Pons (tissue), 1 donor: ENCODE measurements around the gene ACOXL.
"Not testable (repeated sequence)": the region's sequence is repeated elsewhere in the genome, so short reads cannot be mapped to it uniquely, and the experiment has no call there.

Source experiments
- DNase-seq: peaks from one replicate; pipeline ENCODE4 v3.0.0-alpha.2; 2016; ENCODE audit warnings: low spot score

ACOXL gene

DNA sequence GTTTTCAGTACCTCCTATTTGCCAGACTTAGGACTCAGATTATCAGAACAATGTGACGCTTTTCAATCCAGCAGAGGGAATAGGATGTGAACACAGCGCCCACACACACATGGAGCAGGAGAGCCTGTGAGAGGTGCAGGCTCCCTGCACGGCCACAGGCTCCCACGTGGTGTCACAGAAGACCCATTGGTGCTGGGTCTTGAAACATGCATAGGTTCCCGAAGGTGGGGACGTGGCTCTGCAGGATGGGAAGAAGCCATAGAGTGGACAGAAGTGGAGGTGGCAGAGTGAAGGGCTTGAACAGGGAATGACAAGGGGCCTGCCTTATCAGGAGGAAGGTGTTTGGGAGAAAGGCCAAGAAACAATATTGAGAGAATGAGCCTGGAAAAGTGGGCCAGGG, 309.9 kb downstream of the ACOXL start:
- no peak for DNase-seq

- DNase-seq, result no peak
These were observed 310.7 kb downstream of the ACOXL start for GRCh38 chr2:111042772-111043771.

- DNase-seq, result no peak
These were observed 311.7 kb downstream of the ACOXL start for GRCh38 chr2:111044066-111044465.

- DNase-seq, result not testable (repeated sequence)
These were observed 312.9 kb downstream of the ACOXL start for GRCh38 chr2:111045236-111045635.

GRCh38 chr2:111045771-111046444, 313.5 kb downstream of the ACOXL start:
- no peak for DNase-seq

DNA sequence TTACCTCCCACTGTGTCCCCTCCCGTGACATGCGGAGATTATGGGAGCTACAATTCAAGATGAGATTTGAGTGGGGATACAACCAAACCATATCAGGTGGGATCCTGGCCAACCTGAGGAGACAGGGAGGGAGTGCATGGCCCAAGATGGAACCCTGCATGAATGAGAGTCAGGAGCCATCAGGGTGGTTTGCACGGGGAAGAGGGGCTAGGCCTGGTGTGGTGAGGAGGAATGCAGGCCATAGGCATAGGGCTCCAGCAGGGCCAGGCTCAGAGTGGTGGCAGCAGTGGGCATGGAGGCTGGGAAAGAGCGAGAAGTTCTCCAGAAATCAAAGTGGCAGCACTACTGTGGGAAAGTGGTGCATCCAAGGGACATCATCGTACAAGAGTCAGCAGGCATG, 314.3 kb downstream of the ACOXL start:
- no peak for DNase-seq

DNA sequence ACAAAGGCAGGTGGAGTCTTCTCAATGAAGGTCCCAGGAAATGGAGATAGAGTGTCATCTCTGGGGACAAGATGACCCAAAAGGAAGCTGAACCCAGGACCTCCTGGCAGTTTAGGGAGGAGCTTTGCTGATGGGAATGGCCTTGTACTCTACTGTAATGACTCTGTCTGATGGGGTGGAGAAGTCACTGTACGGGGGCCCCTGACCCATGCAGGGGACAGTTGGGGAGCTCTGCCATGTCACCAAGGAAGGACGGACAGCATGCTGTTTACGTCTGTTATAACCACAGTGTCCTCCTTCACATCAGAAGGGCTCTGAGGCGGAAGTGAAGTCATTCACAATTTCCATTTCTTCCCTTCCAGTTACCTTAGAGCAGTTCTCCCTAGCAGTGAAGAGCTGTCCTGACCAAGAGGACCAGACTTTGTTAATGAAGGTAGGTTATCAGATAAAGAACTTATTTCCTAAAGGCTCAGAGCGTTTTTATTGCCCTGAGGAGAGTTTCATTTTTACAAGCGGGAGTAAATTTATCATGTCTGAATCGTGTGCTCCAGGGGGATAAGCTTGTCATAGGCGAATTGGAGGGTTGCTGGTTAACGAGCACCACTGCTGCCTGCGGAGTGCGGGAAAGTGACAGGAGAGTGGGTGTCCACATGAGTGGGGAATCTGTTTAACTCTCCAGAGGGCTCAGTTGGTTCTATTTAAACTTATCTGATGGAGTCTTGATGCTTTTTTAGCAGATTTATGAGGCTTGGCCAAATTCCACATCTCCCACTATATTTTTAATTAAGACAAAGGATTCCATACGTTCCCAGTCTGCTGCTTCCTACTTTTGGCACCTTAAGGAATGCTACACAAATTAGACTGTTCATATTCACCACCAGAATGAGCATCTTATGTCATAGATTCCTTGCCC, 316.7 kb downstream of the ACOXL start:
- no peak for DNase-seq

DNA sequence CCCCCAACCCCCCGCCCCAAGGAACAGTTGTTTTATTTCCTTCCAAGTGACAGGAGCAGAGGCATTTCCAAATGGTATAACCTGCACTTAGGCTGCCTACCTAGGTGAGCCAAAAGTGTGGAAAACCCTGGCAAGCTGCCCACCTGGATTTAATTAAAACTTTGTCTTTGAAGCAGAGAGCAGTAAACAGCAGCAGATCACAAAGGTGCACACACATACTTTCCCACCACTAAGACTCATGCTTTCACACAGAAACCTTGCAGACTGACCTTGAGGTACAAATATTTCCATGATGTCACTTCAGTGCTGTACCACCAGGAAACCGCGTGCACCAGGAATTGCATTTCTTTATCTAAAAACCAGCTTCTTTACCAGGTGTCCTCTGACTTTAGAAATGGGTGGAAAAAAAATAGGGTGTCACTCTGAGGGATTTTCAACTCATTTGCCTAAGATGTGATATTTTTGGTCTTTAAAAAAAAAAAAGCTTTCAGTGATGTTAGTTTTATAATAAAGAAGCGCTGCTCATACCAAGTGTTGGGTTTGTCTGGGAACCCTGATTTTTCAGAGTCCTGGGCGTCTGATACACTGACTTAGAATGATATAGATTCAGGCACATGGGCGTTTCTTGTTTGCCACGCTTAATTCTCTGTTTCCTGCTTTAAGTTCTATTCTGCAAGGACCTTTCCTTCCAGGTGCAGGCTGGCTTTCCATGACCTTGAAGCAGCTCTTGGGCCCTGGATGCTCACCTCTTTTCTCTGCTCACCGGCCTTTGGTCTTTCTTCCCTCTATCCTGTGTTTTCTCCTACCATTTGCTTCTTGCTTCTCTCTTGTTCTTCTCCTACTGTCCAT, 317.6 kb downstream of the ACOXL start:
- DNase-seq, result no peak

DNA sequence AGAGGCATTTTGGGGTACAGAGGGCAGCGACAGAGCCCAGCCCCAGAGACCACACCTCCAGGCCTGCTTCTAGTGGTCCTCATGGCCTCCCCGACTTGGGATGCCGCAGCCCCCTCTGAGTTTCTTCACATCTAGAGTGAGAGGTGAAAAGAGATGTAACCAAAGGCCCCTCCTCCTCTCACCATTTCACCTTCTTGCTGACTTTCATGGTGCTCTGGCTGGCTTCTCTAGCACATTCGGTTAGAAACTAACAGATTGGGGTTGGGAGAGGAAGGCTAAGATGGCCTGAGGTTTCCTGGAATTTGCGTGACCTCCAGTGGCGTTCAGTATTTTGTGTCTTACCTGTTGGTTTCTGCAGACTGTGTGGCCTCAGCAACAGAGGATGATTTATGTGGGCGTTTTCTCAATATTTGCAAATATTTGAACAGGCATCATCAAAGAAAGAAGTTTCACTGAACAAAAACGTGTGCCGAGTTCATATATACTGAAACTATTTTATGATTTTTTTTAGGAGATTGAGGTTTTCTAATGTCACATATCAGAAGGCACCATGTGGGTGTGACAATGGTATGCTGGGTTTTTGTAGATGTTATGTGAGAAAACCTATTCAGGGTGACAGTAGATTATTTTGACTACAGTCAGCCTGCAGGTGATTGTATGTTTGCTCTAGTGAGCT, 318.5 kb downstream of the ACOXL start:
- DNase-seq, result no peak

GRCh38 chr2:111052621-111053020, 320.2 kb downstream of the ACOXL start:
- no peak for DNase-seq

DNA sequence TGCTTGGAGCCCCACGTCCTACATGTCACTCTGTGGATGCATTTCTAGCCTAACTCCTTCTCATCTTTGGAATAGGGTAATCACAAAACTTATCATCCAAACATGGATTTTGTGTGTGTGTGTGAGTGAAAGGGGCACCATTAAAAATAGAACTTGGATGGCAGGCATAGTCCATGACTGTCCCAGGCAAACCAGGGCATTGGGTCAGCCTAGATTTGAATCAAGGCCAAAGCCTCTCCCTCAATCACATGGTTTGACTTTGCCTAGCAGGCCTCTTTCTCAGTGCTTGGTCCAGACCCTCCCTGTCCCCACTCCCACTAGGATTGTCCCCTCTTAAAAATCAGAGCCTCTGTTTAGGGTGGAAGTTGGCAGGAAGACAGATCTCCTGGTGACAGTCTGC, 320.9 kb downstream of the ACOXL start:
- DNase-seq, result no peak

DNA sequence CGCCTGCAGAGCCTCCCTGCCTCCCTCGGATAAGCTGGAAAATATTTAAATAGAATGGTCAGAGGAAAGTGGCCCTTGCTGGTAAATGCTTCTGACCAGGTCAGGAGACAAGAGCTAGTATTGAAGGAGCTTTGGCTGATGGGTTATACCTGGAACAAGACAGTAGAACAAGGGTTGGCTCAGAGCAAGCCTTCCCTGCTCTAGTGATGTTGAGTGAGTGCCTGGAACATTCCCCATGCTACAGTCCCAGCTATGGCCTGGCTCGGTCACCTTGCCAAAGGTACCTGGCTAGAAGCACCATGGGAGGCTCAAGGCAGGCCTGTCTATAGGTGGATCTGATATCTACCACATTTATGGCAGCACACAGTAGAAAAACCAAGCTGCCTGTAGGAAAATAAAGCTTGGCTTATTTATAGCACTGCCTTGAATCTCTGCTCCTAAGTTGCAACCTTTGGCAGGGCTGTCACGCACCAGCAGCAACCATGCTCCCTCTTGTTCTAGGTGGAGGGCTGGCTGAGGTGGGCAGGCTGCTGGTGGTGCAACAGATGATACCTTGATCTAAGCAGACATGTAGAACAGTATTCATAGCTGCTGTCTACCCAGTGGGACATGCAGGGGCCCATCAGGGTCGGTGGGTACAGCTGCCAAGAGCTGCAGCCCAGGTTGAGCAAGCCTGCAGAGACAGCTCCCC, 321.6 kb downstream of the ACOXL start:
- no peak for DNase-seq

GRCh38 chr2:111054791-111055691, 322.7 kb downstream of the ACOXL start:
- DNase-seq, result no peak

GRCh38 chr2:111055735-111056134, 323.4 kb downstream of the ACOXL start:
- no peak for DNase-seq

GRCh38 chr2:111057045-111057444, 324.7 kb downstream of the ACOXL start:
- DNase-seq, result no peak

DNA sequence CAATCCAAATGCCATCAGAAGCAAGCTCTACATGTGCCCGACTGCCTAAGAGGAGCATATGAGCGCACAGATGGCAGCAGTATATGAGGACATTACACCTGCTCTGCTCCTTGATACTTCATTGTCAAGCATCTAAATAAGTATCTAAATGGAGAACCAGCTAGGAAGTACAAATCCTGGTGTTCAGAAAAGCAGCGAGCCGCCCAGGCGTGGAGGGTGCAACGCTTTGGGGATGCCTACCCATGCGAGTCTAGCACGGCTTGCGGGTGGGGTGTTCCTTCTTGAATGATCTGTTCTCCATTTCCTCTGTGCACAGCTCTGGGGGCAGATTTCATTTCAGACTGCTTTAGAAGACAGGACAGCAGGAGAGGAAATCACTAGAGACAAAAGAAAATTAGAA, 325.3 kb downstream of the ACOXL start:
- no peak for DNase-seq

- no peak for DNase-seq
These were observed 325.9 kb downstream of the ACOXL start for GRCh38 chr2:111058264-111058663.

DNA sequence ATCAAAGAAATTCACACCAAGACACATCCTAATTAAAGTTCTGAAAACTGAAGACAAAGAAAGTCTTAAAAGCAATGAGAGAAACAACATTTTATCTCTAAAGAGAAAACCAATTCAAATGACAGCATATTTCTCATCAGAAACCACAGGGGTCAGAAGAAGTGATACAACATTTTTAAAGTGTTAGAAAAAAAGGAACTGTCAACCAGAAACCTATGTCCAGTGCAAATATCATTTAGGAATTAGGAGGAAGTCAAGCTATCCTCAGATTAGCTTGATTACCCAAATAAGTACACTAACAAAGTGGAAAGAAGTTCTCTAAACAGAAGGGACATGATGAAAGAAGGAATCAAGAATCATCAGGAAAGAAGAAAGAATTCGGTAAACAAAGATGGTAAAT, 328.8 kb downstream of the ACOXL start:
- DNase-seq, result no peak

GRCh38 chr2:111062417-111062816, 330.0 kb downstream of the ACOXL start:
- DNase-seq, result no peak
